ENCODE data around the gene GFRA1.

GRCh38 chr10:116237970-116238369 is 35.0 kb downstream of the GFRA1 start:
- TF ChIP-seq CTCF (IDR thresholded peaks at IDR 0.05) = no peak
- TF ChIP-seq POLR2A (IDR thresholded peaks at IDR 0.05) = no peak

All from lower leg skin (tissue), 3 donors.